GM12878 (cell line): ENCODE data around the gene VIPR2.

Experiments
- BRCA1 ChIP-seq: IDR thresholded peaks from 2 replicates; pipeline ENCODE4 v1.6.1; 2011; ENCODE audit warnings: low read depth, low read length, improper control_type of control experiment
- EGR1 ChIP-seq, 2 experiments: IDR thresholded peaks; 1 replicate in 1 of 2; 2 replicates in 1 of 2; pipeline ENCODE4 v1.6.1; 2011 to 2012; ENCODE audit warnings: low read depth in 2 of 2, low read length in 2 of 2, borderline replicate concordance in 1 of 2, mild to moderate bottlenecking in 1 of 2, moderate library complexity in 1 of 2
- HDGF ChIP-seq: fragments of 450-650 bp; IDR thresholded peaks from 2 replicates; pipeline ENCODE4 v1.6.1; 2016; ENCODE audit warnings: antibody characterized with exemption
- JUNB ChIP-seq: IDR thresholded peaks from 2 replicates; pipeline ENCODE4 v1.6.1; 2016; ENCODE audit warnings: antibody characterized with exemption, mild to moderate bottlenecking
- MXI1 ChIP-seq: fragments of 150-350 bp; IDR thresholded peaks from 2 replicates; pipeline ENCODE4 v1.6.1; 2011; ENCODE audit warnings: low read depth, mild to moderate bottlenecking, inconsistent platforms, low read length, improper control_type of control experiment
- POLR2A ChIP-seq: IDR thresholded peaks from 2 replicates; pipeline ENCODE4 v1.6.1; 2011; ENCODE audit warnings: low read depth, mild to moderate bottlenecking, low read length
- TCF12 ChIP-seq: IDR thresholded peaks from 2 replicates; pipeline ENCODE4 v1.6.1; 2011; ENCODE audit warnings: low read depth, mild to moderate bottlenecking, low read length
- USF2 ChIP-seq: IDR thresholded peaks from 2 replicates; pipeline ENCODE4 v1.6.1; 2011; ENCODE audit warnings: low read depth, low read length, improper control_type of control experiment, borderline replicate concordance
- YBX1 ChIP-seq: fragments of 450-650 bp; IDR thresholded peaks from 2 replicates; pipeline ENCODE4 v1.6.1; 2016; ENCODE audit warnings: antibody characterized with exemption

GRCh38 chr7:159071260-159071659 is 73.4 kb downstream of the VIPR2 start:
- TF ChIP-seq YBX1, result no peak
- no peak for TF ChIP-seq POLR2A
- no peak for TF ChIP-seq HDGF
- no peak for TF ChIP-seq TCF12
- TF ChIP-seq USF2, result no peak
- TF ChIP-seq MXI1, result no peak
- no peak for TF ChIP-seq EGR1 (IDR thresholded peaks at IDR 0.05; ENCODE audit: borderline replicate concordance in 1 of 2, low read depth in 2 of 2, low read length in 2 of 2)
- no peak for TF ChIP-seq JUNB
- TF ChIP-seq BRCA1, result no peak
